AG04449 (cell line): ENCODE measurements around the gene CSTF3.
"Not testable (repeated sequence)": the region's sequence is repeated elsewhere in the genome, so short reads cannot be mapped to it uniquely, and the experiment has no call there.

Experiments used
- CTCF ChIA-PET: fragments of 350-600 bp; formaldehyde crosslinking; extraction: SDS; loops from one replicate; lab custom pipeline; 2021; ENCODE audit warnings: antibody characterized with exemption; lab: Yijun Ruan, JAX
- POLR2A ChIA-PET: fragments of 400-600, 350-600 bp; formaldehyde crosslinking; extraction: SDS; loops from one replicate; lab custom pipeline; 2020; ENCODE audit warnings: antibody characterized with exemption, inconsistent platforms; lab: Yijun Ruan, JAX
- DNase-seq: peaks from one replicate; pipeline ENCODE4 v3.0.0-alpha.2; 2010; ENCODE audit warnings: low read depth, low spot score
- H3K4me3 ChIP-seq: 2 replicates; pipeline ENCODE4 v1.5.1; 2011; ENCODE audit warnings: low read depth, mild to moderate bottlenecking, control low read depth, low read length
- CTCF ChIP-seq: IDR thresholded peaks from one replicate; pipeline ENCODE4 v1.5.1; 2011; ENCODE audit warnings: mild to moderate bottlenecking, moderate library complexity, low read length, control low read depth, inconsistent platforms; ENCODE audit not compliant: insufficient read depth; ENCODE audit errors: missing control alignments

CSTF3 gene

GRCh38 chr11:33057284-33057683, 104.0 kb downstream of the CSTF3 start:
- no peak overlapping the region for H3K4me3 ChIP-seq
- no peak for DNase-seq
- ChIA-PET POLR2A (interaction anchor here (0.6 kb wide), 1 partner anchor 17 kb away, joined by 3 read pairs; no protein-coding TSS in a partner anchor), CTCF (interaction anchor here (0.8 to 6.0 kb wide), 3 partner anchors 8 to 98 kb away, joined by 3 to 54 read pairs (median 5); no protein-coding TSS in a partner anchor)
- TF ChIP-seq CTCF: no peak

- no peak for DNase-seq
- TF ChIP-seq CTCF: no peak
- CTCF ChIA-PET: interaction anchor here (0.6 to 6.0 kb wide), 5 partner anchors 9 to 96 kb away, joined by 3 to 54 read pairs (median 3); partner anchors contain the start of gene TCP11L1
- H3K4me3 ChIP-seq: no peak overlapping the region
- POLR2A ChIA-PET: interaction anchor here (0.7 kb wide), 1 partner anchor 15 kb away, joined by 3 read pairs; no protein-coding TSS in a partner anchor
Observed at GRCh38 chr11:33055375-33055774, 105.9 kb downstream of the CSTF3 start.

- H3K4me3 ChIP-seq: no peak overlapping the region
- no peak for DNase-seq
- ChIA-PET POLR2A (no interaction called here), CTCF (interaction anchor here (1.0 to 6.0 kb wide), 2 partner anchors 8 to 13 kb away, joined by 4 to 54 read pairs; no protein-coding TSS in a partner anchor)
- TF ChIP-seq CTCF: no peak
Observed at GRCh38 chr11:33052231-33052630, 109.0 kb downstream of the CSTF3 start.

- CTCF ChIA-PET, H3K4me3 ChIP-seq, POLR2A ChIA-PET, DNase-seq: not testable (repeated sequence)
Observed at GRCh38 chr11:33049565-33050408, 111.5 kb downstream of the CSTF3 start.

- CTCF ChIA-PET: interaction anchor here (3.7 kb wide), 1 partner anchor 17 kb away, joined by 21 read pairs; no protein-coding TSS in a partner anchor
- POLR2A ChIA-PET, H3K4me3 ChIP-seq, DNase-seq: not testable (repeated sequence)
Observed at GRCh38 chr11:33048701-33049100, 112.6 kb downstream of the CSTF3 start.

GRCh38 chr11:33045551-33046255, 115.6 kb downstream of the CSTF3 start:
- no peak for DNase-seq
- ChIA-PET POLR2A (no interaction called here), CTCF (interaction anchor here (1.0 to 3.7 kb wide), 4 partner anchors 9 to 26 kb away, joined by 3 to 21 read pairs (median 4); no protein-coding TSS in a partner anchor)
- no peak for TF ChIP-seq CTCF
- no peak overlapping the region for H3K4me3 ChIP-seq
